Pancreas (tissue), 10 donors: ENCODE data around the gene DNASE1L2. TPM values are rescaled to one million over a fixed set of nuclear protein-coding genes. Genes with fewer than 3 reads are reported as not detected.

Source experiments
- ATAC-seq, 4 donors: fragments of 200-7000 bp; cut with Tn5 transposase; one replicate each; pipeline versions ENCODE4 v1.8.0 to v1.9.1; 2020; ENCODE audit warnings: mild to moderate bottlenecking in 4 of 4, moderate library complexity in 4 of 4
- DNase-seq, 6 donors: peaks; one replicate each; pipeline ENCODE4 v3.0.0-alpha.2; 2020
- FAIRE-seq: peaks from 2 replicates; lab custom pipeline; 2012; peaks lifted over from hg19 to GRCh38; lab: Jason Lieb, UNC
- H3K27ac ChIP-seq, 4 donors: fragments of 200-600 bp; sonication (generic); 1 replicate in 3 of 4; 2 replicates in 1 of 4; pipeline versions ENCODE4 v1.5.0 to v1.8.0; 2020
- H3K27me3 ChIP-seq, 4 donors: fragments of 200-600 bp; one replicate each; pipeline ENCODE4 v1.8.0; 2021
- H3K36me3 ChIP-seq, 3 donors: fragments of 200-600 bp; sonication (generic) in 1 of 3; one replicate each; pipeline versions ENCODE4 v1.5.0 to v1.8.0; 2020 to 2021
- H3K4me1 ChIP-seq, 3 donors: fragments of 200-600 bp; one replicate each; pipeline ENCODE4 v1.8.0; 2021
- H3K4me3 ChIP-seq, 4 donors: fragments of 200-600 bp; sonication (generic) in 2 of 4; one replicate each; pipeline versions ENCODE4 v1.5.0 to v1.8.0; 2020 to 2021
- H3K9me3 ChIP-seq, 4 donors: fragments of 200-600 bp; one replicate each; pipeline ENCODE4 v1.8.0; 2021
- CTCF ChIP-seq, 4 donors: fragments of 200-600 bp; sonication (generic) in 3 of 4; IDR thresholded peaks; one replicate each; pipeline versions ENCODE4 v1.5.0 to v1.8.0; 2021; ENCODE audit warnings: antibody characterized with exemption in 4 of 4
- WGBS, 2 donors: extraction: QIAGEN DNeasy Blood & Tissue Kit; methylation state at CpG; one replicate each; pipeline ENCODE4 v1.1.7; 2013; 5-methylcytosine and 5-hydroxymethylcytosine counted together
- intact Hi-C, 3 donors: fragments of 100-400 bp; cut with DNase I; formaldehyde crosslinking; loops; one replicate each; pipeline versions ENCODE4 v1.11.1 to v1.14.2; 2022
- polyA plus RNA-seq, 2 donors: library from polyadenylated mRNA; stranded (reverse); fragments of 200-250 nt; gene quantifications; one replicate each; pipeline ENCODE4 v1.2.3, GENCODE V29; 2013
- total RNA-seq, 6 donors: library from RNA; stranded (reverse); fragmentation: NEBNext Ultra II Directional in 4 of 6; extraction: Animal tissue kit (Norgen Biotek cat#: 25700) in 4 of 6; gene quantifications; one replicate each; pipeline versions ENCODE4 v1.2.1 to v1.2.4, GENCODE V29; 2021 to 2023
- donor health status: healthy with polysubstance abuse.
- donor health status: DM: no; HTN: no; CAD: no; lungs with moderate emphysema.
- donor health status: DM: no; HTN: no; CAD: no.
- donor health status: control.
- donor health status: control.
- donor health status: Bipolar disorder and iron deficiency.
- donor health status: DM: yes; HTN: yes; CAD: no.
- donor health status: DM: no; HTN: no; CAD: no.
- donor health status: DM: no; HTN: no; CAD: no.
- donor health status: DM: yes; HTN: yes; CAD: no.

The DNASE1L2 gene
- total and polyA plus RNA-seq, 8 donors: 0.31 to 4.9 (median 0.82) TPM

- DNase-seq (peak in 1 of 6 donors; percentile 63), FAIRE-seq (no peak), ATAC-seq (no peak)
- H3K4me1 ChIP-seq: peaks cover 6 to 11% (median 10%) of the 10 kb centered on the region in 3 donors
- WGBS, 2 donors: 87 to 89% methylated on average over 25 of the region's 25 CpGs
- no peak overlapping the region for H3K27ac ChIP-seq
- H3K9me3 ChIP-seq: no peaks in the 10 kb centered on the region
- no peaks in the 10 kb centered on the region for H3K27me3 ChIP-seq
- intact Hi-C loops: no loop called here
- TF ChIP-seq CTCF (IDR thresholded peaks at IDR 0.05): no peak
- H3K4me3 ChIP-seq: no peak overlapping the region
- peaks cover 0 to 32% (median 15%) of the 10 kb centered on the region in 3 donors for H3K36me3 ChIP-seq
Measured at GRCh38 chr16:2228161-2228824, 8.0 kb upstream of the DNASE1L2 start.

DNA sequence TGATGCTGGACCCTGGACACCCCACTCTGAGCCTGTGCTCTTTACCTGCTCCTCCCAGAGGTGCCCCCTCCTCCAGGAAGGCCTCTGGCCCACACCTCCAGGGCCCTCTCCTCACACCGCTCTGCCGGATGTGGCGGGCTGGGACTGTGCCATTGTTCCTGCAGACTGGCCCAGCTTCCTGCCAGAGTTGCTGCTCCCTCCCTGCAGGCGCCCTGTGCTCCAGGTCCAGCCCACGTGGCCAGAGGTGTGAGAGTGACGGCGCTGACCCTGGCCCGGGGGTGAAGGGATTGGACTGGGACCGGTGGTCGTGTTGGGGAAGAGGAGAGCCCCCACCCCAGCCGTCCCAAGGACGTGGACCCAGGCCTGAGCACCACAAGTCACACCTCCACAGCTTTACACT, 7.2 kb upstream of the DNASE1L2 start:
- FAIRE-seq (no peak), ATAC-seq (no peak), DNase-seq (peak in 1 of 6 donors; percentile 66)
- Histone ChIP-seq H3K4me1 (peaks cover 6 to 11% (median 10%) of the 10 kb centered on the region in 3 donors), H3K27me3 (no peaks in the 10 kb centered on the region), H3K27ac (no peak overlapping the region), H3K36me3 (peaks cover 4 to 38% (median 22%) of the 10 kb centered on the region in 3 donors), H3K9me3 (no peaks in the 10 kb centered on the region), H3K4me3 (no peak overlapping the region)
- intact Hi-C loops: no loop called here
- TF ChIP-seq CTCF (IDR thresholded peaks at IDR 0.05): no peak
- 86 to 92% methylated on average over 11 to 12 of the region's 12 CpGs for WGBS, 2 donors

DNA sequence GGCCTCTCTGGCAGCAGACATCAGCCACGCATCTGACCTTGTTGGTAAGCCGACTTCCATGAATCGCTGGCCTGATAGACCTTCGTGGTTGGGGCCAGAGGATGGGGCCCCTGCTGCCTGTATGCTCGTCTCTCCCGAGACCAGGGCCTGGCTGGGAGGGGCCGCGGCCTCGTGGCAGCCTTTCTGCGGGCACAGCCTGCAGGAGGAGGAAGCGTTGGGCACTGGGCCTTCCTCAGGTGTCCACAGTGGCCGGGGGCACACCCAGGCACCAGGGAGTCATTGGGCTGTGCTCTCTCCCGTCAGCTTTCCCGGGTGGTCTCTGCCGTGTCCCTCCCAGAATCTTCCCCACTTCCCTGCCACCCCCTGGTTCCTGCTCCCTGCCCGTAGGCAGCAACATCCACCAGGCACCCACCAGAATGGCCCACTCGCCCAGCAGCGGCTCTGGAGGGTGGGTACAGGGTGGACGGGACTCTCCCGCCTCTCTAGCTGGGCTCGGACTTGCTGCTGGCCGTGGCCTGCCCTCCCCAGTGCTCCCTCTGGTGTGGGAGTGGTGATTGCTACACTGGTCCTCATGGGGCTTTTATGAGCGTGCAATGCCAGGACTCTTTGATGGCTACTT, 6.5 kb upstream of the DNASE1L2 start:
- no peak for ATAC-seq
- no peak overlapping the region for H3K27ac ChIP-seq
- H3K9me3 ChIP-seq: no peaks in the 10 kb centered on the region
- DNase-seq: peak in 1 of 6 donors; percentile 68
- H3K36me3 ChIP-seq: peaks cover 4 to 44% (median 26%) of the 10 kb centered on the region in 3 donors
- intact Hi-C loops: no loop called here
- no peak for FAIRE-seq
- H3K27me3 ChIP-seq: no peaks in the 10 kb centered on the region
- H3K4me3 ChIP-seq: no peak overlapping the region
- 90 to 91% methylated on average over 22 to 23 of the region's 23 CpGs for WGBS, 2 donors
- H3K4me1 ChIP-seq: peaks cover 4 to 7% (median 5%) of the 10 kb centered on the region in 3 donors
- no peak for TF ChIP-seq CTCF (IDR thresholded peaks at IDR 0.05)

DNA sequence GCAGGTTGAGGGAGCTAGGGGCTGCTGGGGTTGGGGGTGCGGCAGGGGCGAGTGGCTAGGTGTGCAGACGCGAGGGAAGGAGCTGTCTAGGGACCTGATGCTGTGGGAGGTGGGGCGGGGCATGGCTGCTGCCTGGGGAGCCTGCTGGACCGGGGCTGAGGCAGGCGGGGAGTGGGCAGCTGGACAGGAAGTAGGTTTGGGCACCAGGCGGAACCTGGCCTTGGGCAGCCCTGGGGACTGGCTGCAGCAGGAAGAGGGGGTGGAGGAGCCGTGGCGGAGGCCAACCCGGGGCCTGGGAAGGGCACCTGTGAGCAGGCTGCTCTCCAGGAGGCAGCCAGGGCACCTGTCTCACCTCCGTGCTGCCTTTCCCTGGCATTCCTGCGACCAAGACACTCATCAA, 5.9 kb upstream of the DNASE1L2 start:
- no peak for TF ChIP-seq CTCF (IDR thresholded peaks at IDR 0.05)
- Histone ChIP-seq H3K4me1 (peaks cover 0 to 3% (median 0%) of the 10 kb centered on the region in 3 donors), H3K36me3 (peaks cover 4 to 50% (median 31%) of the 10 kb centered on the region in 3 donors), H3K4me3 (no peak overlapping the region), H3K9me3 (no peaks in the 10 kb centered on the region), H3K27me3 (no peaks in the 10 kb centered on the region), H3K27ac (no peak overlapping the region)
- peak in 1 of 4 donors; percentile 17 for ATAC-seq
- 79 to 85% methylated on average over 13 of the region's 13 CpGs for WGBS, 2 donors
- intact Hi-C loops: no loop called here
- FAIRE-seq: no peak
- DNase-seq: peak in 1 of 6 donors; percentile 79
